WTC11 (cell line): ENCODE data around the gene KLK15. TPM values are rescaled to one million over a fixed set of nuclear protein-coding genes. Genes with fewer than 3 reads are reported as not detected.

Source experiments
- CREM ChIP-seq: sonication (generic); formaldehyde crosslinking; IDR thresholded peaks from 2 replicates; pipeline ENCODE4 v1.8.1; 2022; ENCODE audit warnings: mild to moderate bottlenecking, missing genetic modification reagents, moderate library complexity
- ELF4 ChIP-seq: sonication (generic); formaldehyde crosslinking; IDR thresholded peaks from 2 replicates; pipeline ENCODE4 v1.8.1; 2022; ENCODE audit warnings: low read depth, mild to moderate bottlenecking, moderate library complexity, missing genetic modification reagents
- ETV6 ChIP-seq: sonication (generic); formaldehyde crosslinking; IDR thresholded peaks from 2 replicates; pipeline ENCODE4 v1.8.1; 2022; ENCODE audit warnings: mild to moderate bottlenecking, missing genetic modification reagents
- FOXJ3 ChIP-seq: sonication (generic); formaldehyde crosslinking; IDR thresholded peaks from 2 replicates; pipeline ENCODE4 v1.9.0; 2021; ENCODE audit warnings: missing genetic modification reagents, mild to moderate bottlenecking, borderline replicate concordance
- FOXK1 ChIP-seq: sonication (generic); formaldehyde crosslinking; IDR thresholded peaks from 2 replicates; pipeline ENCODE4 v1.8.0; 2022; ENCODE audit warnings: mild to moderate bottlenecking, moderate library complexity, missing genetic modification reagents
- GABPB1 ChIP-seq: sonication (generic); formaldehyde crosslinking; IDR thresholded peaks from 2 replicates; pipeline ENCODE4 v1.8.1; 2023; ENCODE audit warnings: mild to moderate bottlenecking, missing genetic modification reagents
- GTF2I ChIP-seq: fragments of 250-450 bp; sonication (Bioruptor Pico); conservative IDR thresholded peaks from 2 replicates; pipeline ENCODE4 v1.4.0; 2021; ENCODE audit warnings: mild to moderate bottlenecking
- KAT7 ChIP-seq: sonication (generic); formaldehyde crosslinking; IDR thresholded peaks from 2 replicates; pipeline ENCODE4 v1.8.1; 2023; ENCODE audit warnings: missing genetic modification reagents, mild to moderate bottlenecking, borderline replicate concordance
- NR2C2 ChIP-seq: sonication (generic); formaldehyde crosslinking; IDR thresholded peaks from 2 replicates; pipeline ENCODE4 v1.8.0; 2022; ENCODE audit warnings: mild to moderate bottlenecking, missing genetic modification reagents
- PRRX2 ChIP-seq: fragments of 250-450 bp; sonication (Bioruptor Pico); IDR thresholded peaks from 2 replicates; pipeline ENCODE4 v1.8.0; 2021; ENCODE audit warnings: mild to moderate bottlenecking
- RELA ChIP-seq: sonication (generic); formaldehyde crosslinking; IDR thresholded peaks from 2 replicates; pipeline ENCODE4 v1.8.1; 2022; ENCODE audit warnings: missing genetic modification reagents, mild to moderate bottlenecking, borderline replicate concordance
- SMAD4 ChIP-seq: sonication (generic); formaldehyde crosslinking; IDR thresholded peaks from 2 replicates; pipeline ENCODE4 v1.8.0; 2022; ENCODE audit warnings: mild to moderate bottlenecking, missing genetic modification reagents
- TEAD1 ChIP-seq: sonication (generic); formaldehyde crosslinking; IDR thresholded peaks from 2 replicates; pipeline ENCODE4 v1.8.0; 2022; ENCODE audit warnings: mild to moderate bottlenecking, missing genetic modification reagents
- ZNF121 ChIP-seq: sonication (generic); formaldehyde crosslinking; IDR thresholded peaks from 2 replicates; pipeline ENCODE4 v1.8.0; 2023; ENCODE audit warnings: missing genetic modification reagents
- ZNF416 ChIP-seq: fragments of 250-450 bp; sonication (Bioruptor Pico); IDR thresholded peaks from 2 replicates; pipeline ENCODE4 v1.9.0; 2021; ENCODE audit warnings: mild to moderate bottlenecking, inconsistent platforms
- total RNA-seq: library from RNA; stranded (reverse); gene quantifications from 3 replicates; pipeline ENCODE4 v1.2.3, GENCODE V29; 2021
- TF ChIP-seq, protein P1 (sequence below): sonication (generic); formaldehyde crosslinking; IDR thresholded peaks from 2 replicates; pipeline ENCODE4 v1.8.0; 2022; ENCODE audit warnings: mild to moderate bottlenecking, missing genetic modification reagents
- TF ChIP-seq, protein P2 (sequence below): sonication (generic); formaldehyde crosslinking; IDR thresholded peaks from 2 replicates; pipeline ENCODE4 v1.8.1; 2022; ENCODE audit warnings: missing genetic modification reagents, borderline replicate concordance
- TF ChIP-seq, protein P3 (sequence below): sonication (generic); formaldehyde crosslinking; IDR thresholded peaks from 2 replicates; pipeline ENCODE4 v1.8.0; 2022; ENCODE audit warnings: mild to moderate bottlenecking, missing genetic modification reagents
- TF ChIP-seq, protein P4 (sequence below): sonication (generic); formaldehyde crosslinking; IDR thresholded peaks from 2 replicates; pipeline ENCODE4 v1.8.1; 2023; ENCODE audit warnings: mild to moderate bottlenecking, missing genetic modification reagents
- TF ChIP-seq, protein P5 (sequence below): sonication (generic); formaldehyde crosslinking; IDR thresholded peaks from 2 replicates; pipeline ENCODE4 v1.8.0; 2022; ENCODE audit warnings: missing genetic modification reagents
- TF ChIP-seq, protein P6 (sequence below): sonication (generic); formaldehyde crosslinking; IDR thresholded peaks from 2 replicates; pipeline ENCODE4 v1.8.0; 2022; ENCODE audit warnings: mild to moderate bottlenecking, missing genetic modification reagents
- TF ChIP-seq, protein P7 (sequence below): sonication (generic); formaldehyde crosslinking; conservative IDR thresholded peaks from 2 replicates; pipeline ENCODE4 v1.8.1; 2022; ENCODE audit warnings: mild to moderate bottlenecking, missing genetic modification reagents
- TF ChIP-seq, protein P8 (sequence below): sonication (generic); formaldehyde crosslinking; IDR thresholded peaks from 2 replicates; pipeline ENCODE4 v1.8.1; 2022; ENCODE audit warnings: low read depth, missing genetic modification reagents, borderline replicate concordance

KLK15 gene
- total RNA-seq, 1 experiment from 2014 or later = not detected

DNA sequence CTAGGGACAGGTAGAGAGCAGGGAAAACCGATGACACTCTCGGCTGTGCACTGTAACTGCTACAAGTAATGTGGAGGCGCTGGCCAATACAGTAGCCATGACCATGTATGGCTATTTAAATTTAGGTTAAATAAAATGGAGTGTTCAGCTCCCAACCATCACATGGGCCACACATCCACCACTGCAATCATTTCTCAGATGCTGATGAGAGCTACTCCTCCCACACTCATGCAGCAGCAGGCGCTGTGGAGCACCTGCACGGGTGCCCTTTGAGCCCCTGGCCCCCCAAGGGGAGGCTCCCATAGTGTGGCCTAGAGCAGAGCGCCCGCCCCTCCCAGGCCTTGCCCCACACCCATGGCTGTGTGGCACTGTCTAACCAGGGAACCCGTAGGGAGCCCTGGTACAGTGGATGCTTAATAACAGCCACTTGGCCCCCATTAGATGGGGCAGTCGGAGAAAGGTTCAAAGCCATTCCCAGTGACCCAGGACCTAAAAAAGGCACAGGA is 37.2 kb downstream of the KLK15 start (continued):
- TF ChIP-seq, protein P1, sequence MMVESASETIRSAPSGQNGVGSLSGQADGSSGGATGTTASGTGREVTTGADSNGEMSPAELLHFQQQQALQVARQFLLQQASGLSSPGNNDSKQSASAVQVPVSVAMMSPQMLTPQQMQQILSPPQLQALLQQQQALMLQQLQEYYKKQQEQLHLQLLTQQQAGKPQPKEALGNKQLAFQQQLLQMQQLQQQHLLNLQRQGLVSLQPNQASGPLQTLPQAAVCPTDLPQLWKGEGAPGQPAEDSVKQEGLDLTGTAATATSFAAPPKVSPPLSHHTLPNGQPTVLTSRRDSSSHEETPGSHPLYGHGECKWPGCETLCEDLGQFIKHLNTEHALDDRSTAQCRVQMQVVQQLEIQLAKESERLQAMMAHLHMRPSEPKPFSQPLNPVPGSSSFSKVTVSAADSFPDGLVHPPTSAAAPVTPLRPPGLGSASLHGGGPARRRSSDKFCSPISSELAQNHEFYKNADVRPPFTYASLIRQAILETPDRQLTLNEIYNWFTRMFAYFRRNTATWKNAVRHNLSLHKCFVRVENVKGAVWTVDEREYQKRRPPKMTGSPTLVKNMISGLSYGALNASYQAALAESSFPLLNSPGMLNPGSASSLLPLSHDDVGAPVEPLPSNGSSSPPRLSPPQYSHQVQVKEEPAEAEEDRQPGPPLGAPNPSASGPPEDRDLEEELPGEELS (CRISPR knock-in tag) = peak; percentile 39; the same call in 1 of the 2 replicates
- TF ChIP-seq, protein P2, sequence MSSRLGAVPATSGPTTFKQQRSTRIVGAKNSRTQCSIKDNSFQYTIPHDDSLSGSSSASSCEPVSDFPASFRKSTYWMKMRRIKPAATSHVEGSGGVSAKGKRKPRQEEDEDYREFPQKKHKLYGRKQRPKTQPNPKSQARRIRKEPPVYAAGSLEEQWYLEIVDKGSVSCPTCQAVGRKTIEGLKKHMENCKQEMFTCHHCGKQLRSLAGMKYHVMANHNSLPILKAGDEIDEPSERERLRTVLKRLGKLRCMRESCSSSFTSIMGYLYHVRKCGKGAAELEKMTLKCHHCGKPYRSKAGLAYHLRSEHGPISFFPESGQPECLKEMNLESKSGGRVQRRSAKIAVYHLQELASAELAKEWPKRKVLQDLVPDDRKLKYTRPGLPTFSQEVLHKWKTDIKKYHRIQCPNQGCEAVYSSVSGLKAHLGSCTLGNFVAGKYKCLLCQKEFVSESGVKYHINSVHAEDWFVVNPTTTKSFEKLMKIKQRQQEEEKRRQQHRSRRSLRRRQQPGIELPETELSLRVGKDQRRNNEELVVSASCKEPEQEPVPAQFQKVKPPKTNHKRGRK (CRISPR knock-in tag) = no peak
- TF ChIP-seq GABPB1 (CRISPR knock-in tag) = no peak
- TF ChIP-seq, protein P3, sequence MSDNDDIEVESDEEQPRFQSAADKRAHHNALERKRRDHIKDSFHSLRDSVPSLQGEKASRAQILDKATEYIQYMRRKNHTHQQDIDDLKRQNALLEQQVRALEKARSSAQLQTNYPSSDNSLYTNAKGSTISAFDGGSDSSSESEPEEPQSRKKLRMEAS (CRISPR knock-in tag) = no peak
- no peak for TF ChIP-seq ZNF121 (CRISPR knock-in tag)
- no peak for TF ChIP-seq TEAD1 (CRISPR knock-in tag)
- no peak for TF ChIP-seq FOXJ3 (CRISPR knock-in tag)
- TF ChIP-seq GTF2I (CRISPR knock-in tag) = no peak
- TF ChIP-seq ELF4 (CRISPR knock-in tag) = no peak
- TF ChIP-seq, protein P4, sequence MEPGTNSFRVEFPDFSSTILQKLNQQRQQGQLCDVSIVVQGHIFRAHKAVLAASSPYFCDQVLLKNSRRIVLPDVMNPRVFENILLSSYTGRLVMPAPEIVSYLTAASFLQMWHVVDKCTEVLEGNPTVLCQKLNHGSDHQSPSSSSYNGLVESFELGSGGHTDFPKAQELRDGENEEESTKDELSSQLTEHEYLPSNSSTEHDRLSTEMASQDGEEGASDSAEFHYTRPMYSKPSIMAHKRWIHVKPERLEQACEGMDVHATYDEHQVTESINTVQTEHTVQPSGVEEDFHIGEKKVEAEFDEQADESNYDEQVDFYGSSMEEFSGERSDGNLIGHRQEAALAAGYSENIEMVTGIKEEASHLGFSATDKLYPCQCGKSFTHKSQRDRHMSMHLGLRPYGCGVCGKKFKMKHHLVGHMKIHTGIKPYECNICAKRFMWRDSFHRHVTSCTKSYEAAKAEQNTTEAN = no peak
- TF ChIP-seq, protein P5, sequence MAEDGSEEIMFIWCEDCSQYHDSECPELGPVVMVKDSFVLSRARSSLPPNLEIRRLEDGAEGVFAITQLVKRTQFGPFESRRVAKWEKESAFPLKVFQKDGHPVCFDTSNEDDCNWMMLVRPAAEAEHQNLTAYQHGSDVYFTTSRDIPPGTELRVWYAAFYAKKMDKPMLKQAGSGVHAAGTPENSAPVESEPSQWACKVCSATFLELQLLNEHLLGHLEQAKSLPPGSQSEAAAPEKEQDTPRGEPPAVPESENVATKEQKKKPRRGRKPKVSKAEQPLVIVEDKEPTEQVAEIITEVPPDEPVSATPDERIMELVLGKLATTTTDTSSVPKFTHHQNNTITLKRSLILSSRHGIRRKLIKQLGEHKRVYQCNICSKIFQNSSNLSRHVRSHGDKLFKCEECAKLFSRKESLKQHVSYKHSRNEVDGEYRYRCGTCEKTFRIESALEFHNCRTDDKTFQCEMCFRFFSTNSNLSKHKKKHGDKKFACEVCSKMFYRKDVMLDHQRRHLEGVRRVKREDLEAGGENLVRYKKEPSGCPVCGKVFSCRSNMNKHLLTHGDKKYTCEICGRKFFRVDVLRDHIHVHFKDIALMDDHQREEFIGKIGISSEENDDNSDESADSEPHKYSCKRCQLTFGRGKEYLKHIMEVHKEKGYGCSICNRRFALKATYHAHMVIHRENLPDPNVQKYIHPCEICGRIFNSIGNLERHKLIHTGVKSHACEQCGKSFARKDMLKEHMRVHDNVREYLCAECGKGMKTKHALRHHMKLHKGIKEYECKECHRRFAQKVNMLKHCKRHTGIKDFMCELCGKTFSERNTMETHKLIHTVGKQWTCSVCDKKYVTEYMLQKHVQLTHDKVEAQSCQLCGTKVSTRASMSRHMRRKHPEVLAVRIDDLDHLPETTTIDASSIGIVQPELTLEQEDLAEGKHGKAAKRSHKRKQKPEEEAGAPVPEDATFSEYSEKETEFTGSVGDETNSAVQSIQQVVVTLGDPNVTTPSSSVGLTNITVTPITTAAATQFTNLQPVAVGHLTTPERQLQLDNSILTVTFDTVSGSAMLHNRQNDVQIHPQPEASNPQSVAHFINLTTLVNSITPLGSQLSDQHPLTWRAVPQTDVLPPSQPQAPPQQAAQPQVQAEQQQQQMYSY = no peak
- no peak for TF ChIP-seq FOXK1 (CRISPR knock-in tag)
- TF ChIP-seq, protein P6, sequence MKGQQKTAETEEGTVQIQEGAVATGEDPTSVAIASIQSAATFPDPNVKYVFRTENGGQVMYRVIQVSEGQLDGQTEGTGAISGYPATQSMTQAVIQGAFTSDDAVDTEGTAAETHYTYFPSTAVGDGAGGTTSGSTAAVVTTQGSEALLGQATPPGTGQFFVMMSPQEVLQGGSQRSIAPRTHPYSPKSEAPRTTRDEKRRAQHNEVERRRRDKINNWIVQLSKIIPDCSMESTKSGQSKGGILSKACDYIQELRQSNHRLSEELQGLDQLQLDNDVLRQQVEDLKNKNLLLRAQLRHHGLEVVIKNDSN (CRISPR knock-in tag) = peak; percentile 43; the same call in 1 of the 2 replicates
- TF ChIP-seq, protein P7, sequence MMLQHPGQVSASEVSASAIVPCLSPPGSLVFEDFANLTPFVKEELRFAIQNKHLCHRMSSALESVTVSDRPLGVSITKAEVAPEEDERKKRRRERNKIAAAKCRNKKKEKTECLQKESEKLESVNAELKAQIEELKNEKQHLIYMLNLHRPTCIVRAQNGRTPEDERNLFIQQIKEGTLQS (CRISPR knock-in tag) = no peak
- no peak for TF ChIP-seq SMAD4 (CRISPR knock-in tag)
- TF ChIP-seq RELA = no peak
- TF ChIP-seq NR2C2 = no peak
- TF ChIP-seq PRRX2 (CRISPR knock-in tag) = no peak; the same call in 1 of the 2 replicates
- TF ChIP-seq ZNF416 (CRISPR knock-in tag) = no peak
- TF ChIP-seq, protein P8, sequence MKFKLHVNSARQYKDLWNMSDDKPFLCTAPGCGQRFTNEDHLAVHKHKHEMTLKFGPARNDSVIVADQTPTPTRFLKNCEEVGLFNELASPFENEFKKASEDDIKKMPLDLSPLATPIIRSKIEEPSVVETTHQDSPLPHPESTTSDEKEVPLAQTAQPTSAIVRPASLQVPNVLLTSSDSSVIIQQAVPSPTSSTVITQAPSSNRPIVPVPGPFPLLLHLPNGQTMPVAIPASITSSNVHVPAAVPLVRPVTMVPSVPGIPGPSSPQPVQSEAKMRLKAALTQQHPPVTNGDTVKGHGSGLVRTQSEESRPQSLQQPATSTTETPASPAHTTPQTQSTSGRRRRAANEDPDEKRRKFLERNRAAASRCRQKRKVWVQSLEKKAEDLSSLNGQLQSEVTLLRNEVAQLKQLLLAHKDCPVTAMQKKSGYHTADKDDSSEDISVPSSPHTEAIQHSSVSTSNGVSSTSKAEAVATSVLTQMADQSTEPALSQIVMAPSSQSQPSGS (CRISPR knock-in tag) = no peak
- peak; percentile 58; the same call in 1 of the 2 replicates for TF ChIP-seq ETV6 (CRISPR knock-in tag)
- no peak for TF ChIP-seq CREM (CRISPR knock-in tag)
- TF ChIP-seq KAT7 (CRISPR knock-in tag) = no peak
